ENCODE measurements around the gene POU2AF2. TPM values are rescaled to one million over a fixed set of nuclear protein-coding genes. Genes with fewer than 3 reads are reported as not detected.

POU2AF2 gene
- total and polyA plus RNA-seq, 2 donors (not counting 3 experiments of a cell fraction or from before 2014, with no cell fraction given), result not detected

DNA sequence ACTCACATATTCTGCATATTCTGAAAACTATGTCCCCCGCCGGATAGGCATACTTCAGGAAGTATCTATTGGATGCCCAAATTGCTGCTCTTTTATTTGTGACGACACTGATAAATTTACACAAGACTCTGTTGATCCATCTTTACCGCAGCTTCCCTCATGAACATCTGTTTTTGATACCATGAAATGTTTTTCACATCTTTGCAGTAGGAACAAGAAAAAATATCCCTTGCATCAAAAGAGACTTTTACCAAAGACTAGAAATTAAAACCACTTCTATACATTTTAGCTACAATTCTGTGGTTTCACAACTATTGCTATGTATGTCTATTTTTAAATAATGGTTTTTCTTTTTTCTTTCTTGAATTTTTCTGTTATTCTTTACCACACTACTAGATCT, 15.3 kb downstream of the POU2AF2 start:
- ChIA-PET CTCF (interaction anchor here (1.4 kb wide), 1 partner anchor 14 kb away, joined by 3 read pairs; no protein-coding TSS in a partner anchor), POLR2A (no interaction called here)
- no peaks in the 10 kb centered on the region for H4K20me1 ChIP-seq (replicated peaks; ENCODE audit: control insufficient read depth, extremely low read depth, insufficient read depth, low read length)
- no peak overlapping the region for H3K4me3 ChIP-seq (replicated peaks in 1 of 3; ENCODE audit: insufficient read depth in 1 of 3, low read depth in 1 of 3, low read length in 3 of 3)
- H2AFZ ChIP-seq (ENCODE audit: low read depth, low read length), result no peak overlapping the region
- no TSS peak for BruUV-seq (replicated peaks)
- DNase-seq (ENCODE audit: low read depth, low spot score), result no peak
- no peaks in the 10 kb centered on the region for H3K27me3 ChIP-seq (ENCODE audit: control insufficient read depth in 2 of 2, insufficient read depth in 2 of 2, low read length in 2 of 2)
- H3K9me3 ChIP-seq (replicated peaks; ENCODE audit: control insufficient read depth, insufficient read depth, low read length), result no peaks in the 10 kb centered on the region
- H3K9ac ChIP-seq (replicated peaks; ENCODE audit: extremely low read depth, insufficient read depth, low read length), result no peak overlapping the region
- H3K4me1 ChIP-seq (ENCODE audit: control insufficient read depth, extremely low read depth, insufficient read depth, low read length), result no peaks in the 10 kb centered on the region
- intact Hi-C loops (cut with micrococcal nuclease), result no loop called here
- no peak overlapping the region for H3K27ac ChIP-seq (ENCODE audit: insufficient read depth, low read depth, low read length)
- no peak overlapping the region for H3K4me2 ChIP-seq (ENCODE audit: insufficient read depth, low read length)
- no peaks in the 10 kb centered on the region for H3K79me2 ChIP-seq (ENCODE audit: control insufficient read depth, insufficient read depth, low read length)
- TF ChIP-seq JUN (IDR thresholded peaks at IDR 0.05; ENCODE audit: borderline replicate concordance, insufficient read depth, insufficient read length, low read depth) (no peak), FOS (IDR thresholded peaks at IDR 0.05; ENCODE audit: borderline replicate concordance, insufficient read depth, low read length) (no peak), POLR2A (IDR thresholded peaks at IDR 0.05; ENCODE audit: low read depth, low read length) (no peak), MYC (IDR thresholded peaks at IDR 0.05; ENCODE audit: low read depth, low read length) (no peak), GATA2 (IDR thresholded peaks at IDR 0.05; ENCODE audit: insufficient read depth, insufficient read length, low read depth, low read length) (no peak), POLR2AphosphoS5 (IDR thresholded peaks at IDR 0.05; ENCODE audit: insufficient read depth, low read depth, low read length) (no peak), EZH2 (IDR thresholded peaks at IDR 0.05; ENCODE audit: borderline replicate concordance, low read depth, low read length, severe bottlenecking) (no peak)
- TF ChIP-seq, protein P1, sequence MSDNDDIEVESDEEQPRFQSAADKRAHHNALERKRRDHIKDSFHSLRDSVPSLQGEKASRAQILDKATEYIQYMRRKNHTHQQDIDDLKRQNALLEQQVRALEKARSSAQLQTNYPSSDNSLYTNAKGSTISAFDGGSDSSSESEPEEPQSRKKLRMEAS (IDR thresholded peaks at IDR 0.05; ENCODE audit: insufficient read depth, insufficient read length), result no peak
- TF ChIP-seq, protein P2, sequence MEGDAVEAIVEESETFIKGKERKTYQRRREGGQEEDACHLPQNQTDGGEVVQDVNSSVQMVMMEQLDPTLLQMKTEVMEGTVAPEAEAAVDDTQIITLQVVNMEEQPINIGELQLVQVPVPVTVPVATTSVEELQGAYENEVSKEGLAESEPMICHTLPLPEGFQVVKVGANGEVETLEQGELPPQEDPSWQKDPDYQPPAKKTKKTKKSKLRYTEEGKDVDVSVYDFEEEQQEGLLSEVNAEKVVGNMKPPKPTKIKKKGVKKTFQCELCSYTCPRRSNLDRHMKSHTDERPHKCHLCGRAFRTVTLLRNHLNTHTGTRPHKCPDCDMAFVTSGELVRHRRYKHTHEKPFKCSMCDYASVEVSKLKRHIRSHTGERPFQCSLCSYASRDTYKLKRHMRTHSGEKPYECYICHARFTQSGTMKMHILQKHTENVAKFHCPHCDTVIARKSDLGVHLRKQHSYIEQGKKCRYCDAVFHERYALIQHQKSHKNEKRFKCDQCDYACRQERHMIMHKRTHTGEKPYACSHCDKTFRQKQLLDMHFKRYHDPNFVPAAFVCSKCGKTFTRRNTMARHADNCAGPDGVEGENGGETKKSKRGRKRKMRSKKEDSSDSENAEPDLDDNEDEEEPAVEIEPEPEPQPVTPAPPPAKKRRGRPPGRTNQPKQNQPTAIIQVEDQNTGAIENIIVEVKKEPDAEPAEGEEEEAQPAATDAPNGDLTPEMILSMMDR (IDR thresholded peaks at IDR 0.05; ENCODE audit: extremely low read depth in 1 of 2, insufficient read depth in 1 of 2, low read depth in 1 of 2, low read length in 2 of 2), result no peak
- H3K36me3 ChIP-seq (ENCODE audit: control insufficient read depth in 2 of 2, extremely low read depth in 1 of 2, insufficient read depth in 2 of 2, low read length in 2 of 2), result no peaks in the 10 kb centered on the region
- H3K9me1 ChIP-seq (replicated peaks; ENCODE audit: control insufficient read depth, extremely low read depth, insufficient read depth, low read length), result no peaks in the 10 kb centered on the region
- dilution Hi-C loops (cut with MboI; ENCODE audit: extremely low pct_ligation_motif_present, low sequenced_read_pairs), result no loop called here
- FAIRE-seq, result no peak

All from endothelial cell of umbilical vein (primary cell).